AG04450 (cell line): ENCODE results near the gene IFNAR1. TPM values are rescaled to one million over a fixed set of nuclear protein-coding genes. Genes with fewer than 3 reads are reported as not detected.
"Not testable (repeated sequence)": the region's sequence is repeated elsewhere in the genome, so short reads cannot be mapped to it uniquely, and the experiment has no call there.

Experiments
- CTCF ChIA-PET: fragments of 300-600, 350-600 bp; formaldehyde crosslinking; extraction: SDS; loops from one replicate; lab custom pipeline; 2022; ENCODE audit warnings: antibody characterized with exemption, inconsistent platforms; lab: Charles Lee
- POLR2A ChIA-PET: fragments of 350-600 bp; formaldehyde crosslinking; extraction: SDS; loops from one replicate; lab custom pipeline; 2021; ENCODE audit warnings: antibody characterized with exemption, inconsistent platforms; lab: Yijun Ruan, JAX
- DNase-seq: peaks from one replicate; pipeline ENCODE4 v3.0.0-alpha.2; 2011; ENCODE audit warnings: low read depth, low spot score
- H3K27ac ChIP-seq: one replicate; pipeline ENCODE4 v1.5.1; 2012; ENCODE audit warnings: low read depth, low read length, control low read depth
- H3K27me3 ChIP-seq: one replicate; pipeline ENCODE4 v1.6.0; 2012; ENCODE audit warnings: low read length; ENCODE audit not compliant: control insufficient read depth, insufficient read depth
- H3K4me3 ChIP-seq: 2 replicates; pipeline ENCODE4 v1.5.1; 2011; ENCODE audit warnings: mild to moderate bottlenecking, low read depth, low read length, control low read depth
- H3K9me3 ChIP-seq: 2 replicates; pipeline ENCODE4 v1.5.1; 2012; ENCODE audit warnings: low read length; ENCODE audit not compliant: control insufficient read depth, insufficient read depth
- polyA plus RNA-seq: library from polyadenylated mRNA; depleted of rRNA; stranded (reverse); fragments of >200 nt; gene quantifications from 2 replicates; pipeline ENCODE4 v1.2.3, GENCODE V29; 2011
- TF ChIP-seq, protein P1 (sequence below): IDR thresholded peaks from 2 replicates; pipeline ENCODE4 v1.5.1; 2011; ENCODE audit warnings: low read depth, low read length, control low read depth, inconsistent platforms

IFNAR1 gene
- polyA plus RNA-seq, 1 experiment, result 21.2 TPM

- POLR2A ChIA-PET, result no interaction called here
- H3K9me3 ChIP-seq, result no peaks in the 10 kb centered on the region
- DNase-seq, result no peak
- TF ChIP-seq, protein P1, sequence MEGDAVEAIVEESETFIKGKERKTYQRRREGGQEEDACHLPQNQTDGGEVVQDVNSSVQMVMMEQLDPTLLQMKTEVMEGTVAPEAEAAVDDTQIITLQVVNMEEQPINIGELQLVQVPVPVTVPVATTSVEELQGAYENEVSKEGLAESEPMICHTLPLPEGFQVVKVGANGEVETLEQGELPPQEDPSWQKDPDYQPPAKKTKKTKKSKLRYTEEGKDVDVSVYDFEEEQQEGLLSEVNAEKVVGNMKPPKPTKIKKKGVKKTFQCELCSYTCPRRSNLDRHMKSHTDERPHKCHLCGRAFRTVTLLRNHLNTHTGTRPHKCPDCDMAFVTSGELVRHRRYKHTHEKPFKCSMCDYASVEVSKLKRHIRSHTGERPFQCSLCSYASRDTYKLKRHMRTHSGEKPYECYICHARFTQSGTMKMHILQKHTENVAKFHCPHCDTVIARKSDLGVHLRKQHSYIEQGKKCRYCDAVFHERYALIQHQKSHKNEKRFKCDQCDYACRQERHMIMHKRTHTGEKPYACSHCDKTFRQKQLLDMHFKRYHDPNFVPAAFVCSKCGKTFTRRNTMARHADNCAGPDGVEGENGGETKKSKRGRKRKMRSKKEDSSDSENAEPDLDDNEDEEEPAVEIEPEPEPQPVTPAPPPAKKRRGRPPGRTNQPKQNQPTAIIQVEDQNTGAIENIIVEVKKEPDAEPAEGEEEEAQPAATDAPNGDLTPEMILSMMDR, result no peak
- H3K27ac ChIP-seq, result no peak overlapping the region
- CTCF ChIA-PET, result interaction anchor here (0.7 to 3.9 kb wide), 4 partner anchors 9 to 180 kb away, joined by 3 to 26 read pairs (median 12); no protein-coding TSS in a partner anchor
- H3K4me3 ChIP-seq, result no peak overlapping the region
- H3K27me3 ChIP-seq, result no peaks in the 10 kb centered on the region
These were observed 52.6 kb downstream of the IFNAR1 start for GRCh38 chr21:33377221-33377920.

DNA sequence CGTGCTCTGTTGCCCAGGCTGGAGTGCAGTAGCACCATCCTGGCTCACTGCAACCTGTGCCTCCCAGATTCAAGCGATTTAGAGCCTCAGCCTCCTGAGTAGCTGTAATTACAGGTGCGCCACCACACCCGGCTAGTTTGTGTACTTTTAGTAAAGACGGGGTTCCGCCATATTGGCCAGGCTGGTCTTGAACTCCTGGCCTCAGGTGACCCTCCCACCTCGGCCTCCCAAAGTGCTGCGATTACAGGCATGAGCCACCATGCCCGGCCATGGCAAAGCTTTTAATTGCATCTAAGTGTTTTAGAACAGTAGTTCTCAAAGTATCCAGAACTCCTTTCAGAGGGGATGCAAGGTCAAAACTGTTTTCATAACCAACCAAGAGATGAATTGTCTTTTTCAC lies 53.3 kb downstream of the IFNAR1 start:
- Histone ChIP-seq H3K4me3 (no peak overlapping the region), H3K27ac (no peak overlapping the region), H3K9me3 (no peaks in the 10 kb centered on the region), H3K27me3 (no peaks in the 10 kb centered on the region)
- no peak for DNase-seq
- POLR2A ChIA-PET, result no interaction called here
- TF ChIP-seq, protein P1, result no peak
- CTCF ChIA-PET, result interaction anchor here (0.7 to 2.6 kb wide), 2 partner anchors 8 to 17 kb away, joined by 3 to 18 read pairs; no protein-coding TSS in a partner anchor

DNA sequence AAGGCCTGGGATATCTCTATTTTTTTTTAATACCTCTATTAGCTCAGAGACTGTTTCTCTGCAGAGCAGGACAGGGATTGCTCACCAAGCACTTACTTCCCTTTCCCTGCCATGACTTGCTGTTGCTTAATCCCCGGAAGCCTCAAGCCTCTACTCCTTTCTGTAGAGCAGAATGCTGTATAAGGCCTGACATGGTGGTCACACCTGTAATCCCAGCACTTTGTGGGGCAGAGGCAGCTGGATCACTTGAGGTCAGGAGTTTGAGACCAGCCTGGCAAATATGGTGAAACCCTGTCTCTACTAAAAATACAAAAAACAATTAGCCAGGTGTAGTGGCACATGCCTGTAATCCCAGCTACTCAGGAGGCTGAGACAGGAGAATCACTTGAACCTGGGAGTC lies 55.2 kb downstream of the IFNAR1 start:
- H3K27me3 ChIP-seq, H3K9me3 ChIP-seq, H3K4me3 ChIP-seq, DNase-seq: not testable (repeated sequence)
- H3K27ac ChIP-seq, result peak overlapping the region; percentile 78
- ChIA-PET CTCF (interaction anchor here (2.6 kb wide), 1 partner anchor 19 kb away, joined by 18 read pairs; no protein-coding TSS in a partner anchor), POLR2A (interaction anchor here (0.8 to 1.1 kb wide), 2 partner anchors 11 to 55 kb away, joined by 3 read pairs; partner anchors contain the start of gene IFNAR1)

DNA sequence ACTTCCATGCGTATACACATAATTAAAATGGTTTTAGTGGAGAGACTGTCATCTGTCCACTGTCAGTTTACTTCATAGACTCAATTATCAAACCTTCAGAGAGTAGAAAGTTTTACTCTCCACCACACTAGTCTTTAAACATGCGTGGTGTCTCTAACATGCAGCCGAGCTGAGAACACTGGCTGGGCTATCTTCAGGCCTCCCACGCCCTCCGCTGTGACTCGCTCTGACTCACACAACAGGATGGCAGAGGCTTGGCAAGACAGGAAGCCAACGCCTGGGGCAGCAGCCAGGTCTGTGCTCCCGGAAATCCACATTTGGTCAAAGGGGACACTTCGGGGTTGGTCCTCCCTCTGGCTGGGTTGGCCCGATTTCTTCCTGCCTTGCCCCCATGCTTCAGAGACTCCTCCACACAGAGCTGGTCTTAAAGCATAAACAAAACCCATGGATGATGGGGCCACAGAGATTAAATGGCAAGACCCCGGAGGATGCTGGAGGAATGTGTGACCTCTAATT lies 55.8 kb downstream of the IFNAR1 start:
- no peak for DNase-seq
- H3K4me3 ChIP-seq, result no peak overlapping the region
- no peaks in the 10 kb centered on the region for H3K9me3 ChIP-seq
- TF ChIP-seq, protein P1, result no peak
- ChIA-PET POLR2A (interaction anchor here (1.1 kb wide), 1 partner anchor 11 kb away, joined by 3 read pairs; no protein-coding TSS in a partner anchor), CTCF (no interaction called here)
- H3K27ac ChIP-seq, result peak overlapping the region; percentile 78
- no peaks in the 10 kb centered on the region for H3K27me3 ChIP-seq

DNA sequence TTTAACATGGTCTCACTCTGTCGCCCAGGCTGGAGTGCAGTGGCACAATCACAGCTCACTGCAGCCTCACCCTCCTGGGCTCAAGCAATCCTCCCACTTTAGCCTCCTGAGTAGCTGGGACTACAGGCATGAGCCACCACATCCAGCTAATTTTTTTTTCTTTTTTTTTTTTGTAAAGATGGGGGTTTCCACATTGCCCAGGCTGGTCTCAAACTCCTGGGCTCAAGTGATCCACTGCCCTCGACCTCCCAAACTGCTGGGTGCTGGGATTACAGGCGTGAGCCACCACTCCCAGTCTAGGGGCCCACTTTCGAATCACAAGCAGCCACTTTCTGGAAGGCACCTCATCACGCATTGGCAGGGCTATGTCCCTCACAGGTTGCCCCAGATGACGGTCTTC lies 56.6 kb downstream of the IFNAR1 start:
- H3K27ac ChIP-seq, H3K27me3 ChIP-seq, H3K4me3 ChIP-seq, POLR2A ChIA-PET, CTCF ChIA-PET, DNase-seq, H3K9me3 ChIP-seq: not testable (repeated sequence)
